Stomach smooth muscle (tissue), 2 donors: ENCODE results near the gene CDHR2.

Experiments used
- H3K27ac ChIP-seq: one replicate; pipeline ENCODE4 v1.7.0; 2013; ENCODE audit warnings: mild to moderate bottlenecking, low read length, inconsistent platforms
- H3K27me3 ChIP-seq, 2 donors: one replicate each; pipeline ENCODE4 v1.7.0; 2013; ENCODE audit warnings: low read length in 2 of 2; ENCODE audit not compliant: insufficient read depth in 2 of 2, control insufficient read depth in 1 of 2
- H3K36me3 ChIP-seq, 2 donors: one replicate each; pipeline ENCODE4 v1.7.0; 2013; ENCODE audit warnings: low read length in 2 of 2; ENCODE audit not compliant: control insufficient read depth in 2 of 2, insufficient read depth in 2 of 2
- H3K4me1 ChIP-seq: one replicate; pipeline ENCODE4 v1.7.0; 2013; ENCODE audit warnings: low read length; ENCODE audit not compliant: control insufficient read depth, insufficient read depth
- H3K4me3 ChIP-seq, 2 donors: one replicate each; pipeline ENCODE4 v1.7.0; 2013; ENCODE audit warnings: low read length in 2 of 2
- H3K9ac ChIP-seq, 2 donors: one replicate each; pipeline ENCODE4 v1.7.0; 2013; ENCODE audit warnings: low read length in 2 of 2, mild to moderate bottlenecking in 1 of 2
- H3K9me3 ChIP-seq, 2 donors: one replicate each; pipeline ENCODE4 v1.7.0; 2013; ENCODE audit warnings: low read length in 2 of 2; ENCODE audit not compliant: control insufficient read depth in 2 of 2
- donor health status: healthy.
- donor health status: Pancreatic carcinoma.

The CDHR2 gene

GRCh38 chr5:176640616-176641015 is 91.5 kb downstream of the CDHR2 start:
- peaks cover 4% of the 10 kb centered on the region for H3K4me1 ChIP-seq
- peaks cover 0 to under 1% of the 10 kb centered on the region in 2 donors for H3K9me3 ChIP-seq
- H3K27me3 ChIP-seq = no peaks in the 10 kb centered on the region
- H3K4me3 ChIP-seq = no peak overlapping the region
- H3K27ac ChIP-seq = no peak overlapping the region
- no peak overlapping the region for H3K9ac ChIP-seq
- H3K36me3 ChIP-seq = no peaks in the 10 kb centered on the region

GRCh38 chr5:176642675-176643490 is 93.7 kb downstream of the CDHR2 start:
- H3K9ac ChIP-seq = no peak overlapping the region
- no peaks in the 10 kb centered on the region for H3K27me3 ChIP-seq
- no peaks in the 10 kb centered on the region for H3K9me3 ChIP-seq
- no peak overlapping the region for H3K27ac ChIP-seq
- H3K4me3 ChIP-seq = no peak overlapping the region
- peaks cover 10% of the 10 kb centered on the region for H3K4me1 ChIP-seq
- no peaks in the 10 kb centered on the region for H3K36me3 ChIP-seq

GRCh38 chr5:176643491-176644219 is 94.5 kb downstream of the CDHR2 start:
- no peak overlapping the region for H3K9ac ChIP-seq
- no peak overlapping the region for H3K4me3 ChIP-seq
- no peaks in the 10 kb centered on the region for H3K9me3 ChIP-seq
- H3K36me3 ChIP-seq = no peaks in the 10 kb centered on the region
- no peaks in the 10 kb centered on the region for H3K27me3 ChIP-seq
- peaks cover 18% of the 10 kb centered on the region for H3K4me1 ChIP-seq
- H3K27ac ChIP-seq = no peak overlapping the region

DNA sequence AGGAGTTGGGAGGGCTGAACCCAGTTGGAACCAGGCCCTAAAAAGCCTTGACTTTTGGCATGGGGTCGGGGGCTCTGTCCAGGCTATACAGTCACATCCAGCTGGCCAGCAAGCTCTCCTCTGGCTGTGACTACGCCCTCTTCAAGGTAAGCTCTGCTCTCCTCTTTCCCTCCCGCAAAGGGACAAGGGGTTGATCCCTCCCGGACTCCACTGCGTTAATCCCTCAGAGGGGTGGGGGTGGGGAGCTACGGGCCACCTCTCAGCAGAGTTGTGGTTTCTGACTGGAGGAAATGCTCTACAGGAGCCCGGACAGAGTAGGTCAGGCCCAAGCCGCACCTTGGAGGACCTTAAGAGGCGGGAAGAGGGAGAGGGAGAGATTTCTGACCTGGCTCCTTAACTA is 95.2 kb downstream of the CDHR2 start:
- Histone ChIP-seq H3K27me3 (no peaks in the 10 kb centered on the region), H3K4me3 (no peak overlapping the region), H3K9me3 (no peaks in the 10 kb centered on the region), H3K4me1 (peaks cover 23% of the 10 kb centered on the region), H3K36me3 (no peaks in the 10 kb centered on the region), H3K9ac (no peak overlapping the region), H3K27ac (no peak overlapping the region)

- Histone ChIP-seq H3K4me3 (no peak overlapping the region), H3K9me3 (no peaks in the 10 kb centered on the region), H3K9ac (no peak overlapping the region), H3K36me3 (no peaks in the 10 kb centered on the region), H3K4me1 (peaks cover 19% of the 10 kb centered on the region), H3K27ac (no peak overlapping the region), H3K27me3 (no peaks in the 10 kb centered on the region)
Measured at GRCh38 chr5:176644878-176645670, 95.9 kb downstream of the CDHR2 start.
